Parathyroid adenoma (tissue), 2 donors: ENCODE measurements around the gene TRIM24.

Experiments
- H2AFZ ChIP-seq: fragments of 300-600 bp; sonication (generic); one replicate; pipeline ENCODE4 v1.7.0; 2017; ENCODE audit warnings: antibody characterized with exemption, mild to moderate bottlenecking
- H3K27ac ChIP-seq: fragments of 300-600 bp; sonication (generic); one replicate; pipeline ENCODE4 v1.7.0; 2017
- H3K27me3 ChIP-seq: fragments of 300-600 bp; sonication (generic); one replicate; pipeline ENCODE4 v1.7.0; 2017; ENCODE audit warnings: low read length; ENCODE audit not compliant: control insufficient read depth, insufficient read depth
- H3K36me3 ChIP-seq: fragments of 300-600 bp; sonication (generic); one replicate; pipeline ENCODE4 v1.7.0; 2017; ENCODE audit warnings: low read length; ENCODE audit not compliant: control insufficient read depth, insufficient read depth
- H3K4me1 ChIP-seq: fragments of 300-600 bp; sonication (generic); one replicate; pipeline ENCODE4 v1.7.0; 2017; ENCODE audit warnings: control low read depth
- H3K4me2 ChIP-seq: fragments of 300-600 bp; sonication (generic); one replicate; pipeline ENCODE4 v1.7.0; 2017; ENCODE audit warnings: low read length
- H3K4me3 ChIP-seq: fragments of 300-600 bp; sonication (generic); one replicate; pipeline ENCODE4 v1.7.0; 2017; ENCODE audit warnings: low read depth, low read length
- H3K79me2 ChIP-seq: fragments of 300-600 bp; sonication (generic); one replicate; pipeline ENCODE4 v1.7.0; 2017; ENCODE audit warnings: control low read depth
- H3K9ac ChIP-seq: fragments of 300-600 bp; sonication (generic); one replicate; pipeline ENCODE4 v1.7.0; 2017; ENCODE audit warnings: mild to moderate bottlenecking
- H3K9me3 ChIP-seq: fragments of 300-600 bp; sonication (generic); one replicate; pipeline ENCODE4 v1.7.0; 2017; ENCODE audit warnings: low read length; ENCODE audit not compliant: control insufficient read depth
- CTCF ChIP-seq: fragments of 300-600 bp; sonication (generic); IDR thresholded peaks from one replicate; pipeline ENCODE4 v1.7.0; 2017; ENCODE audit warnings: antibody characterized with exemption, mild to moderate bottlenecking
- donor health status: primary hyperparathyroidism.

TRIM24 gene

DNA sequence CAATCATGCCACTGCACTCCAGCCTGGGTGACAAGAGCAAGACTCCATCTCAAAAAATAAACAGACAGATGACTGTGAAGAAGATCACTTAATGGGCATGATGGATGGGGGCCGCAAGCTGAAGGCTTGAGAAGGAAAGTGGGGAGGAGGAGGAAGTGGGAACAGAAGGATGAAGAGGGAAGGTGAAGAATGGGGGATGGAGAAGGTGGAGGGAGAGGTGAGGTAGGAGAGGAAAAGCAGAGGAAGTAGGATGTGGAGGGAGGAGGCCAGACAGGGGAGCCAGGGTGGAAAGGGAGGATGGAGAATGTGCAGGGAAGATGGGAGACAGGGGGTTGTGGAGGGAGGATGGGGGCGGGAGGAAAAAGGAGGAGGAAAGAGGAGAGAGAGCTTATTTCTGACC is 172.3 kb downstream of the TRIM24 start:
- H2AFZ ChIP-seq, result no peak overlapping the region
- no peaks in the 10 kb centered on the region for H3K4me1 ChIP-seq
- H3K4me3 ChIP-seq, result no peak overlapping the region
- no peak for TF ChIP-seq CTCF
- no peaks in the 10 kb centered on the region for H3K79me2 ChIP-seq
- H3K27ac ChIP-seq, result no peak overlapping the region
- H3K4me2 ChIP-seq, result no peak overlapping the region
- H3K36me3 ChIP-seq, result no peaks in the 10 kb centered on the region
- no peak overlapping the region for H3K9ac ChIP-seq
- H3K9me3 ChIP-seq, result no peaks in the 10 kb centered on the region
- no peaks in the 10 kb centered on the region for H3K27me3 ChIP-seq

- Histone ChIP-seq H3K36me3 (no peaks in the 10 kb centered on the region), H3K9ac (no peak overlapping the region), H3K9me3 (no peaks in the 10 kb centered on the region), H3K27me3 (no peaks in the 10 kb centered on the region), H3K27ac (no peak overlapping the region), H3K79me2 (no peaks in the 10 kb centered on the region), H3K4me1 (no peaks in the 10 kb centered on the region), H3K4me3 (no peak overlapping the region), H3K4me2 (no peak overlapping the region), H2AFZ (no peak overlapping the region)
- no peak for TF ChIP-seq CTCF
Measured at GRCh38 chr7:138632826-138633602, 173.0 kb downstream of the TRIM24 start.
